ENCODE measurements around the gene MAP2K3.
"Not testable (repeated sequence)": the region's sequence is repeated elsewhere in the genome, so short reads cannot be mapped to it uniquely, and the experiment has no call there.

Gene MAP2K3

GRCh38 chr17:21314261-21314664, 29.8 kb downstream of the MAP2K3 start:
- not testable (repeated sequence) for DNase-seq

DNA sequence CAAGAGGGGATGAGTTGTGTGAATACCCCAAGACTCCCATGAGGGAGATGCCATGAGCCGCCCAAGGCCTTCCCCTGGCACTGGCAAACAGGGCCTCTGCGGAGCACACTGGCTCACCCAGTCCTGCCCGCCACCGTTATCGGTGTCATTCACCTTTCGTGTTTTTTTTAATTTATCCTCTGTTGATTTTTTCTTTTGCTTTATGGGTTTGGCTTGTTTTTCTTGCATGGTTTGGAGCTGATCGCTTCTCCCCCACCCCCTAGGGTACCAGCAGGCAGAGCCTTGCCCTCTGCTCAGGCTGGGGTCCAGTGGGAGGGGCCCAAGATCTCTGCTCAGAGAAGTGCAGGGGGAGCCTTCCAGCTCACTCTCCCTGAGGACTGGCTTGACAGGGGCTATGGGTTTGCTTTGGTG, 30.2 kb downstream of the MAP2K3 start:
- DNase-seq = not testable (repeated sequence)

- DNase-seq = not testable (repeated sequence)
Observed at GRCh38 chr17:21315246-21316000, 30.9 kb downstream of the MAP2K3 start.

DNA sequence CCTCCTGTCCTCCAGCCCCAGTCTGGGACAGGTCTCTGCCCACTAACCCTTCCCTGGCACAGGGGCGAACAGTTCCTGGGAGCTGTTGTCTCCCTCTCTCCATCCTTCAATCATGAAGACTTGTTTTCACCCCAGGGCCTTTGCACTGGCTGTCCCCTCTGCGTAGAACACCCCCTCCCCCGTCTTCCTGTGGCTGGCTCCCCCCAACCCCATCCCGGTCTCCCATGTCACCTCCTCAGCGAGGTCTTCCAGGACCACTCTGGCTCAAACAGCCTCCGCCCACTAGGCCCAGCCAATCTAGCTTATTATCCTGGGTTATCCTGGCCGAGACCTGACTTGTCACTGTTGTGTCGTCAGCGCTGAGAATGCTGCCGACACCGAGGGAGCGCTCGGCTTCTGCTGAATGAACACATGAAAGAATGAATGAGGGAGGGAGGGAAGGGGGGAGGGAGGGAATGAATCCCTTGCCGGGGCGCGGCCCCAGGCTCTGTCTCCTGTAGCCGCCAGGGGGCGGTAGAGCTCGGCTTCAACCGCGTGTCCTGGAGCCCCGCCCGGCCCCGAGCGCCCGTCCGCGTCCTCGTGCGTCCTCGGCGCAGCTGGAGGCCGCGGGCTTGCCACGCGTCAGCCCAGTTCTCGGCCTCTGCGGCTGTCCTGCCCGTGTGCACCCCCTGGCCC, 31.8 kb downstream of the MAP2K3 start:
- not testable (repeated sequence) for DNase-seq

- DNase-seq = not testable (repeated sequence)
Observed at GRCh38 chr17:21316887-21317500, 32.5 kb downstream of the MAP2K3 start.

- DNase-seq = not testable (repeated sequence)
Observed at GRCh38 chr17:21317821-21318220, 33.3 kb downstream of the MAP2K3 start.

DNA sequence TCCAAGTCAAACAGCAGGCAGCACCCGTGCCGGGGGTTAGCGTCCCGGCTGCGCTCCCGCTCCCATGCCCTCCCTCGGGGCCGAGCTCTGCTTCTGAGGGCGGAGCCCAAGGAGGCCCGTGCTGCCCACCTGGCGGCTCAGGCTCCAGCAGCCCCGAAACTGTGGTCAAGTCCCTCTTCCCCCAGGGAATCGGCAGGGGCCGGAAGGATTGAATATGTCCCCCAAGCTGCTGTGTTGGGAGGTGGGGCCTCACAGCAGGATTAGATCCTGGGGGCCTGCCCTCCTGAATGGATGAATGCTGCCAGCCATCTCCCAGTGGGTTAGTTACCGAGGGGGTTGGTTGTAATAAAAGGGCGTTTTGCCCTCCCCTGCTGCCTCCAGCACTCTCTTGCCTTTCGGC, 33.9 kb downstream of the MAP2K3 start:
- no peak for DNase-seq

GRCh38 chr17:21318856-21319255, 34.3 kb downstream of the MAP2K3 start:
- DNase-seq = not testable (repeated sequence)

GRCh38 chr17:21319256-21319655, 34.7 kb downstream of the MAP2K3 start:
- DNase-seq = not testable (repeated sequence)

GRCh38 chr17:21319686-21320375, 35.3 kb downstream of the MAP2K3 start:
- not testable (repeated sequence) for DNase-seq

DNA sequence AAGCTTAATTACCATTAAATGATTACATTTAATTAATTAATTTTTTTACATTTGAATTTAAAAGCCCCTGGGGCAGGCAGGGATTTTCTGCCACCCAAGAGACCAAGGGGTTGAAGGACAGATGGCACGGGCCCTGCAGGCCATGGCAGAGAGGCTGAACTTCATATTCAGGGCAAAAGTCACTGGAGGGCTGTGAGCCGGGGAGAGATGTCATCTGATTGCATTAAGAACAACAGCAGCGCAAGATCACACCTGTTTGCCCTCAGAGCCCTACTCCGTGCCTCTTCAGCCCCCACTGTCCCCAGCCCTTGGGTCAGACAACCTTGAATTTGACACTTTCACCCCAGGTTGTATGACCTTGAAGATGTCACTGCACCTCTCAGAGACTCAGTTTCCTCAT, 35.9 kb downstream of the MAP2K3 start:
- DNase-seq = not testable (repeated sequence)

- not testable (repeated sequence) for DNase-seq
Observed at GRCh38 chr17:21321061-21321460, 36.5 kb downstream of the MAP2K3 start.

DNA sequence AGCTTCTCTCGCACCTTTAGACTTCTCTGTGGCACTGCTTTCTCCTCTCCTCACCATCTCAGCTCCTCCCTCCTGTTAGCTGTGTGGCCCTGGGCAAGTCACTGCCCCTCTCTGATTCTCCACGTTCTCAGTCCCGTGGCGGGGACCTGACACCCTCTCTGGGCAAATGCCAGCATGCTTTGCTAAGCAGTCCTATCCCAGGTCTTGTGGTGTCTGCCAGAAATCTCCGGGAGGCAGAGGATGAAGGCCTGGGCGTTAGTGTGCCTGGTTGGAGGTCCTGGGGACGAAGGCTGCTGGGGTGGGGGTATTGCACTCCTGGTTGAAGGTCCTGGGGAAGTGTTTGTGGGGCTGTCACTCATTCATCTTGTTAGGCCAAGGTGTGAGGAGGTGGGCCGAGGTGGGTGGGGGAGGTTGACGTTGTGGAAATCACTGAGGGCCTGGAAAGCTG, 37.3 kb downstream of the MAP2K3 start:
- not testable (repeated sequence) for DNase-seq

GRCh38 chr17:21323257-21324111, 39.0 kb downstream of the MAP2K3 start:
- not testable (repeated sequence) for DNase-seq

GRCh38 chr17:21324741-21325140, 40.2 kb downstream of the MAP2K3 start:
- DNase-seq = not testable (repeated sequence)

DNA sequence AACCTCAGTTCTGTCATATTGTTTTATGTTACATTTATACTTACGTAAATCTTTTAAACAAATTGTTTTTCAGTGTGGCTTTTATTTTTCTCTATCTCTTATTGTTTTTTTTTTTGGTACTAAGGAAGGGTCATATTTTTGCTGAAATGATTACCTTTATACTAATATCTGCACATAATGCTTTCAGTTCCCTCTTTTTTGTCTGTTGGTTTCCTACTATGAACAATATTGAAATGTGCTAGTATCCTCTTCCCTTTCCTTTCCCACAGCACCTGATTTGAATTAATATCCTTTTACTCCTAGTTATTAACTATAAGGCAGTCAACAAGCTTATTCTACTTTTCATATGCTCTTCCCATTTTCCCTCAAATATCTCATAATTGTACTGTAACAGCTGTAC, 43.4 kb downstream of the MAP2K3 start:
- DNase-seq = not testable (repeated sequence)

DNA sequence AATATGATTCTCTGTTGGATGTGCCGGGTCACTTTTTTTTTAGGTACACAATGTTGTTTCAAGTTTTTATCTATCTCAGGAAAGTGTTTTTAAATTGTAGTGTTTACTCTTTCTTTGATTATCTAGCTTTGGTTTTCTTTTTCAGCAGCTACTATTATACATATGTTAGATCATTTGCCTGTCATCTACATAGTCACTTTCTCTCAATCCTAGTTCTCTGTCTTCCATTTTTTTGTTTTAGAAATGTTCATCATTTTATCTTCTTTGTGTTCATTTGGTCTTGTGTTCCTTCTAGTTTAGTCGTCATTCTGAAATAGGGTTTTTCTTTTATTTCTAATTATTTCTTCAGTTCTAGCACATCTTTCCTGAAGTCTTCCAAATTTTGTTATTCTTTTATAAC, 44.3 kb downstream of the MAP2K3 start:
- DNase-seq = not testable (repeated sequence)

DNA sequence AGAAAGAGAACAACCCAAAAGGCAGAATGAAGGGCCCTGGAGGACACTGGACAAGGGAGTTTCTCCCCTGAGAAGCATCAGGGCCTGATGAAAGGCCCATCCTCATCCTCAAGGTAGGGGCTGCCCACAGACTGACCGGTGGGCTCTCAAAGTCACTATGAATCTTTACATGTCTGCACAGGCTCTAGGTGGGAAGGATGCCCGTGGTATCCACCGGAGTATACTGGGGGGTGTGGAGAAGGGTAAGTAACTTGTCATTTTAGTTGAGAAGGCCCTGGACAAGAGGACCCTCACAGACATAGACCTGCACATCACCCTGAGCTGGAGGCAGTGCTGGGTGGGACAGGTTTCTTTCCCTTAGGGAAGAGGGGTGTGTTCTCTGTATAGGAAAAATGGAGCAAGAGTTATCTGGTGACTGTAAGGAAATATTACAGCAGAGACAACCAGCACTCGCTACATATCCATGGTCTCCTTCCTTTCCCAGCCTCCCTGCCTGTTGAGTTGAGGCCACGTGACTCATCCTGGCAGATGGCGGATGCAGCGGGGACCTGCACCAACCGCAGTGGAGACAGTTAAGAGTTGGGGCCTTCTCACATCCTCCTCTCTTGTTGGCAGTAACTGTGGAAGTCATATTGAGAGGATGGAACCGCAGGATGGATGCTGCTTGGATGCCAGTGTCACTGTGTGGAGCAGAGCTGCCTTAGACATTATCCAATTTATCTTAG, 46.1 kb downstream of the MAP2K3 start:
- DNase-seq = no peak

GRCh38 chr17:21336541-21337294, 52.2 kb downstream of the MAP2K3 start:
- not testable (repeated sequence) for DNase-seq

DNA sequence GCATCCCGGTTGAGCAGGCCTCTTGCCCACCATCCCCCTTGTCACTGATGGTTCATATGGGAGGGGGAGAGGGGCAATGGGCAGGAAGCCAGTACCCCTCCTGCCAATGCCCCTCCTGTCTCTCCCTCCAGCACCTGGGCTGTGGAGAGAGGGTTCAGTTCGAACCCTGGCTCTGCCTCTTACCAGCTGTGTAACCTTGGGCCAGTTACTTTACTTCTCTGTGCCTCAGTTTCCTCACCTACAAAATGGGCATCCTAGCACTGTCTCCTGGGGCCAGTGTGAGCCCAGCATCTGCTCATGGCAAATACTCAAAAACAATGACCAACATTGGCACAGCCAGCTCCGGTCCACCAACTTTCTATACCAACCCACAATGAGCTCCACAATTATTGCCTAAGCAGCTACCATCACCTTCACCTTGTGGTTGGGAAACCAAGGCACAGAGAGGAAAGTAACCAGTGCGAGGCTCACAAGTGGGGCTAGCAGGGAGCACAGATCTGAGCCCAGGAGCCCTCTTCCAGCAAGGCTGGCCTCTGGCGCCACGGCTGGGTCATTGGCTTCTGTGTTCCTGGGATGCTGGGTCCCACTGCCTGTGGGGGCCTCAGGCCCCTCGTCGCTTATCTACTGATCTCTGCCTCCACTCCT, 53.6 kb downstream of the MAP2K3 start:
- not testable (repeated sequence) for DNase-seq

All from NCI-H1092 (cell line).